Measurements from ENCODE around the gene KPNA6. TPM values are rescaled to one million over a fixed set of nuclear protein-coding genes. Genes with fewer than 3 reads are reported as not detected.
"Not testable (repeated sequence)": the region's sequence is repeated elsewhere in the genome, so short reads cannot be mapped to it uniquely, and the experiment has no call there.

The KPNA6 gene
- total RNA-seq, 3 donors from 2014 or later (not counting 1 experiment from before 2014, with no cell fraction given) = 48.6 to 59.0 (median 52.8) TPM

- peaks cover 2% of the 10 kb centered on the region for H3K36me3 ChIP-seq (ENCODE audit: control insufficient read depth, insufficient read depth, low read length)
- DNase-seq (no peak), ATAC-seq (no peak)
- H3K4me1 ChIP-seq (ENCODE audit: control insufficient read depth, insufficient read depth, low read length) = peaks cover 16% of the 10 kb centered on the region
- no peaks in the 10 kb centered on the region for H3K9me3 Mint-ChIP-seq
- WGBS (ENCODE audit: insufficient coverage) = 95% methylated on average over 5 of the region's 5 CpGs
- no peak for TF ChIP-seq CTCF (IDR thresholded peaks at IDR 0.05)
- no peaks in the 10 kb centered on the region for H3K36me3 Mint-ChIP-seq
- H3K27me3 ChIP-seq (ENCODE audit: control insufficient read depth, insufficient read depth, low read length) = no peaks in the 10 kb centered on the region
- no peak overlapping the region for H3K27ac ChIP-seq (ENCODE audit: low read length)
- H3K27ac Mint-ChIP-seq = no peak overlapping the region
- H3K27me3 Mint-ChIP-seq (ENCODE audit: low read depth in 2 of 2) = no peaks in the 10 kb centered on the region
- intact Hi-C loops (cut with micrococcal nuclease) = no loop called here
- peaks cover 37 to 49% of the 10 kb centered on the region in 2 donors for H3K4me1 Mint-ChIP-seq
- H3K4me3 ChIP-seq (ENCODE audit: low read length) = no peak overlapping the region
- no peaks in the 10 kb centered on the region for H3K9me3 ChIP-seq (ENCODE audit: control insufficient read depth, insufficient read depth, low read length)
- H3K4me3 Mint-ChIP-seq = no peak overlapping the region
Observed at GRCh38 chr1:32115496-32115895, 7.6 kb downstream of the KPNA6 start.

GRCh38 chr1:32116531-32116930 lies 8.7 kb downstream of the KPNA6 start:
- WGBS (ENCODE audit: insufficient coverage) = 100% methylated on average over 4 of the region's 4 CpGs
- H3K27me3 ChIP-seq (ENCODE audit: control insufficient read depth, insufficient read depth, low read length) = no peaks in the 10 kb centered on the region
- peaks cover 2% of the 10 kb centered on the region for H3K36me3 ChIP-seq (ENCODE audit: control insufficient read depth, insufficient read depth, low read length)
- Mint-ChIP-seq H3K9me3 (no peaks in the 10 kb centered on the region), H3K27ac (no peak overlapping the region), H3K36me3 (no peaks in the 10 kb centered on the region), H3K4me3 (no peak overlapping the region), H3K27me3 (ENCODE audit: low read depth in 2 of 2) (no peaks in the 10 kb centered on the region), H3K4me1 (peaks cover 34 to 49% of the 10 kb centered on the region in 2 donors)
- no peaks in the 10 kb centered on the region for H3K9me3 ChIP-seq (ENCODE audit: control insufficient read depth, insufficient read depth, low read length)
- peaks cover 11% of the 10 kb centered on the region for H3K4me1 ChIP-seq (ENCODE audit: control insufficient read depth, insufficient read depth, low read length)
- intact Hi-C loops (cut with micrococcal nuclease) = no loop called here
- H3K4me3 ChIP-seq (ENCODE audit: low read length) = no peak overlapping the region
- no peak overlapping the region for H3K27ac ChIP-seq (ENCODE audit: low read length)
- DNase-seq (no peak), ATAC-seq (no peak)
- no peak for TF ChIP-seq CTCF (IDR thresholded peaks at IDR 0.05)

GRCh38 chr1:32122151-32122550 lies 14.3 kb downstream of the KPNA6 start:
- Mint-ChIP-seq H3K36me3 (no peaks in the 10 kb centered on the region), H3K27me3 (ENCODE audit: low read depth in 2 of 2) (no peaks in the 10 kb centered on the region), H3K9me3 (no peaks in the 10 kb centered on the region), H3K4me1 (peaks cover 40 to 44% of the 10 kb centered on the region in 2 donors), H3K27ac (peak overlapping the region; percentile 21 to 82), H3K4me3 (peak overlapping the region; percentile 54)
- Histone ChIP-seq H3K27me3 (ENCODE audit: control insufficient read depth, insufficient read depth, low read length) (no peaks in the 10 kb centered on the region), H3K36me3 (ENCODE audit: control insufficient read depth, insufficient read depth, low read length) (no peaks in the 10 kb centered on the region), H3K4me1 (ENCODE audit: control insufficient read depth, insufficient read depth, low read length) (peaks cover 12% of the 10 kb centered on the region), H3K27ac (ENCODE audit: low read length) (no peak overlapping the region), H3K9me3 (ENCODE audit: control insufficient read depth, insufficient read depth, low read length) (no peaks in the 10 kb centered on the region), H3K4me3 (ENCODE audit: low read length) (no peak overlapping the region)
- ATAC-seq = no peak
- intact Hi-C loops (cut with micrococcal nuclease) = no loop called here
- DNase-seq = peak in 1 of 2 donors; percentile 18
- 15% methylated on average over 5 of the region's 5 CpGs for WGBS (ENCODE audit: insufficient coverage)
- TF ChIP-seq CTCF (IDR thresholded peaks at IDR 0.05) = no peak

GRCh38 chr1:32123361-32123760 lies 15.5 kb downstream of the KPNA6 start:
- H3K9me3 ChIP-seq (ENCODE audit: control insufficient read depth, insufficient read depth, low read length); H3K9me3 Mint-ChIP-seq; H3K27ac ChIP-seq (ENCODE audit: low read length); ATAC-seq; intact Hi-C loops (cut with micrococcal nuclease); H3K27me3 Mint-ChIP-seq (ENCODE audit: low read depth in 2 of 2); H3K36me3 ChIP-seq (ENCODE audit: control insufficient read depth, insufficient read depth, low read length); H3K36me3 Mint-ChIP-seq; DNase-seq; H3K27me3 ChIP-seq (ENCODE audit: control insufficient read depth, insufficient read depth, low read length); H3K4me3 ChIP-seq (ENCODE audit: low read length); H3K4me3 Mint-ChIP-seq: not testable (repeated sequence)
- H3K4me1 Mint-ChIP-seq = peaks cover 44 to 49% of the 10 kb centered on the region in 2 donors
- WGBS (ENCODE audit: insufficient coverage) = 97% methylated on average over 2 of the region's 2 CpGs
- H3K4me1 ChIP-seq (ENCODE audit: control insufficient read depth, insufficient read depth, low read length) = peaks cover 12% of the 10 kb centered on the region
- H3K27ac Mint-ChIP-seq = peak overlapping the region in 1 of 2 donors; percentile 82

All from natural killer cell (primary cell).